ENCODE results near the gene TEX36. TPM values are rescaled to one million over a fixed set of nuclear protein-coding genes. Genes with fewer than 3 reads are reported as not detected.
"Not testable (repeated sequence)": the region's sequence is repeated elsewhere in the genome, so short reads cannot be mapped to it uniquely, and the experiment has no call there.

Gene TEX36
- total RNA-seq, 1 donor from 2014 or later: not detected

GRCh38 chr10:125719173-125720001 lies 36.4 kb upstream of the TEX36 start, which contains the start of gene EDRF1:
EDRF1 (plus strand) TSS chr10:125719709; CDS start chr10:125719808, 99 bp downstream.
- no peaks in the 10 kb centered on the region for H3K36me3 ChIP-seq (ENCODE audit: control insufficient read depth, insufficient read depth, low read length)
- no peaks in the 10 kb centered on the region for H3K27me3 ChIP-seq (ENCODE audit: control insufficient read depth, insufficient read depth, low read length)
- H3K4me3 ChIP-seq (ENCODE audit: low read depth, low read length): peak within 1 kb of the TSS; percentile 79
- no peak for TF ChIP-seq CTCF (IDR thresholded peaks at IDR 0.05; ENCODE audit: insufficient read depth, low read length, poor library complexity, severe bottlenecking)
- peak; percentile 83 for DNase-seq (ENCODE audit: low read depth)

DNA sequence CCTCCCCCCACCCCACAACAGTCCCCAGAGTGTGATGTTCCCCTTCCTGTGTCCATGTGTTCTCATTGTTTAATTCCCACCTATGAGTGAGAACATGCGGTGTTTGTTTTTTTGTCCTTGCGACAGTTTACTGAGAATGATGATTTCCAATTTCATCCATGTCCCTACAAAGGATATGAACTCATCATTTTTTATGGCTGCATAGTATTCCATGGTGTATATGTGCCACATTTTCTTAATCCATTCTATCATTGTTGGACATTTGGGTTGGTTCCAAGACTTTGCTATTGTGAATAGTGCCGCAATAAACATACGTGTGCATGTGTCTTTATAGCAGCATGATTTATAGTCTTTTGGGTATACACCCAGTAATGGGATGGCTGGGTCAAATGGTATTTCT lies 31.8 kb upstream of the TEX36 start:
- not testable (repeated sequence) for H3K4me3 ChIP-seq (ENCODE audit: low read depth, low read length); DNase-seq (ENCODE audit: low read depth); H3K27me3 ChIP-seq (ENCODE audit: control insufficient read depth, insufficient read depth, low read length); H3K36me3 ChIP-seq (ENCODE audit: control insufficient read depth, insufficient read depth, low read length)

GRCh38 chr10:125711110-125711750 lies 28.3 kb upstream of the TEX36 start:
- no peak for TF ChIP-seq CTCF (IDR thresholded peaks at IDR 0.05; ENCODE audit: insufficient read depth, low read length, poor library complexity, severe bottlenecking)
- Histone ChIP-seq H3K36me3 (ENCODE audit: control insufficient read depth, insufficient read depth, low read length) (no peaks in the 10 kb centered on the region), H3K4me3 (ENCODE audit: low read depth, low read length) (no peak overlapping the region), H3K27me3 (ENCODE audit: control insufficient read depth, insufficient read depth, low read length) (no peaks in the 10 kb centered on the region)
- no peak for DNase-seq (ENCODE audit: low read depth)

DNA sequence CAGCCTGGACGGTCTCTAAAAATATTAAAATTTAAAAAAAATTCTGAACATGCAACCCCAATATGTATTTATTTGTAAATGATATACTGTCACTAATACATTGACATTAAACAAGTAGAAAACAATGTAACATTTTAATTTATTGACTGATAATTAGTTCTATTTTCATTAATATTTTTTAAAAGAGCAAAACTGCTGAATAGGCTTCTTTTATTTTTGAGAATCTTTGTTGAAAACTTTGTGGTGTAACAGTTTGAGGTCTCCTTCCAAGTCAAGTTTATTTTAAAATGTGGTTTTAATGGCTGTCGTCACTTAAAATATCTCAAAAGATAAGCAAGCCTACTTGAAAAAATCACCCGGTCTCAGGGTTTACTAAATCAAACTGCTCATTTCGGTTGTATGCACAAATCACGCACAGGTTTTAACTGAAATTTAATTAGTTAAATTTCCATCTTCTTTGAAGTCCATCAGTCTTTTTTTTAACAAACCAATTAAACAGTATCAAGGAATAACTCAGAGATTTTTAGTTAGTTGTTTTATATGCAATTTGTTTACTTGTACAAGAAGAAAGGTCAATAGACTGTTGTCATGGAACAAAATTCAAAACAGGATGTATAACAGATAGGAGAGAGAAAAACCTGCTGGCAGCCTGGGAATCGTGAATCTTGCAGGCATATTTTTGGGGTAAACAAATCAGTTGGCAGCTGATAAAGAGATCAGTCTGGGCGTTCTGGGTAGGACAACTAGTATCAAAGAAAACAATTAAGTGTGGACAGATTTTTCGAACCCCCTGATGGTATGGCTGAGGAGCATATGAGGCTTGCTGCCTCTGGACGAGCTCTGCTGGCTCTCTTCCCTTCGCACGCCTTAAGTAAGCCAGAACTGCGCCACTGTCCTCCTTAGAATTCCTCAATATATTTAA lies 26.9 kb upstream of the TEX36 start:
- no peak for TF ChIP-seq CTCF (IDR thresholded peaks at IDR 0.05; ENCODE audit: insufficient read depth, low read length, poor library complexity, severe bottlenecking)
- no peaks in the 10 kb centered on the region for H3K27me3 ChIP-seq (ENCODE audit: control insufficient read depth, insufficient read depth, low read length)
- H3K4me3 ChIP-seq (ENCODE audit: low read depth, low read length): no peak overlapping the region
- no peaks in the 10 kb centered on the region for H3K36me3 ChIP-seq (ENCODE audit: control insufficient read depth, insufficient read depth, low read length)
- DNase-seq (ENCODE audit: low read depth): no peak

DNA sequence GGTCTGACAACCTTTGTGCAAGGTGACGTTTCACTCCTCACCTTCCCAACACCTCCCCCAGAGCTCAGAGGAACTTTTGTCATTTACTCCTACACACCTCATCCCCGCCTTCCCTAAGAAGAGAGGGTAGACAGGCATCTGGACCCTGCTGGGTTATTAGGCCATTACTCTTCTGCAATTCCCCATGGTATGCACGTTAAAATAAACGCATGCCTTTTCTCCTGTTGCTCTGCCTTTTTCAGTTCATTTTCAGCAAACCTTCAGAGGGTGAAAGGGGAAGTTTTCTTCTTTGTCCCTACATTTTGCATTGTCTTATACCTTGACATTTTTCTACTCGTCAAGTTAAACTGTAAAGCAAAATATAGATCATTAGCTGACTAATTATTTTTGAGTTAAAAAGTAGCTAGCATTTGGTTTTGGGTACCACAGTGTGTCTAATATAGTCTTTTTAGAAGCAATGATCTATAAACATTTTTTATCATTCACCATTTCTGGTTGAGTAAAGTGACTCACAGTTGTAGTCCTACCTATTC lies 26.1 kb upstream of the TEX36 start:
- TF ChIP-seq CTCF (IDR thresholded peaks at IDR 0.05; ENCODE audit: insufficient read depth, low read length, poor library complexity, severe bottlenecking): no peak

More for the DNA sequence above, 26.1 kb upstream of the TEX36 start:
- no peak overlapping the region for H3K4me3 ChIP-seq (ENCODE audit: low read depth, low read length)
- H3K27me3 ChIP-seq (ENCODE audit: control insufficient read depth, insufficient read depth, low read length): no peaks in the 10 kb centered on the region
- H3K36me3 ChIP-seq (ENCODE audit: control insufficient read depth, insufficient read depth, low read length): no peaks in the 10 kb centered on the region
- DNase-seq (ENCODE audit: low read depth): no peak
